A549 treated with AZD9567 at 1 μM for 4 hours (cell line): ENCODE measurements around the gene SELENOH. TPM values are rescaled to one million over a fixed set of nuclear protein-coding genes. Genes with fewer than 3 reads are reported as not detected.

ENCODE experiments used
- total RNA-seq: library from RNA; stranded (reverse); fragments of 200-300 nt; extraction: Qiagen RNA extraction; gene quantifications from 5 replicates; pipeline ENCODE4 v1.2.3, GENCODE V29; 2022; ENCODE audit not compliant: insufficient read depth

SELENOH gene, protein sequence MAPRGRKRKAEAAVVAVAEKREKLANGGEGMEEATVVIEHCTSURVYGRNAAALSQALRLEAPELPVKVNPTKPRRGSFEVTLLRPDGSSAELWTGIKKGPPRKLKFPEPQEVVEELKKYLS
- total RNA-seq = 77.3 to 152 TPM (median 138 TPM) in 5 replicates

DNA sequence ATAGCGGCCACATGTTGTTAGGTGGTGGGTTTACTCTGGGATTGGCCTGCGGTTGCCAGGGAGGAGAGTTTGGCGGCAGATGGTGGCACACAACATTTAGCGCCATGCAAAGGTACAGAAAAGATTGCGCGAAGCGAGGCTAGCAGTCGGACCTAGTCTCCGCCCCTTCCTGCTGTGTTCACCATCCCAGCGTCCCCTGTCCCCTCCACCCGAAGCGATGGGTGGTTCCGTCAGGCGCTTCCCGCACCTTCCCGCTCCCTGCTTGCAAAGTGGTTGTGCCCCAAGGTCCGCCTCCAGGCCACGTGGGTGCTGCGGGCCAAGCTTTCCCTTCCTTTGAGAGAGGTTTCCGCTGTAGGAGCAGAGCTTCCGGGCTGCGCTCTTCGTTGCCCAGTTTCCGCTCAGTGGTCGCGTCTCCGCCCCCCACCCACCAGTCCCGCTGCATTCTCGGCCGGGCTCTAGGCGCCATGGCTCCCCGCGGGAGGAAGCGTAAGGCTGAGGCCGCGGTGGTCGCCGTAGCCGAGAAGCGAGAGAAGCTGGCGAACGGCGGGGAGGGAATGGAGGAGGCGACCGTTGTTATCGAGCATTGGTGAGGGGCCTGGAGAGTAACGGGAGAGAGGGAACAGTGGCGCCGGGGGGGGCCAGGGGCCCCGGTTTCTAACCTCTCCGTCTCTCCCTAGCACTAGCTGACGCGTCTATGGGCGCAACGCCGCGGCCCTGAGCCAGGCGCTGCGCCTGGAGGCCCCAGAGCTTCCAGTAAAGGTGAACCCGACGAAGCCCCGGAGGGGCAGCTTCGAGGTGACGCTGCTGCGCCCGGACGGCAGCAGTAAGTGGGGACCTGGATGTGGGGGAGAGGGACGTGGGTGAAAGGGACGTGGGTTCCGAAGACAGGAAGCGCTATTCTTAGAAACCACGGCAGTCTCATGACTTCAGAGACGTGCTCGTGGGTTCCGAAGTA is at the start of gene SELENOH:
Gene SELENOH, plus strand, starts transcription at position 360 of the 955 bp plus-strand sequence. Its CDS starts 105 bp downstream, at position 465.

DNA sequence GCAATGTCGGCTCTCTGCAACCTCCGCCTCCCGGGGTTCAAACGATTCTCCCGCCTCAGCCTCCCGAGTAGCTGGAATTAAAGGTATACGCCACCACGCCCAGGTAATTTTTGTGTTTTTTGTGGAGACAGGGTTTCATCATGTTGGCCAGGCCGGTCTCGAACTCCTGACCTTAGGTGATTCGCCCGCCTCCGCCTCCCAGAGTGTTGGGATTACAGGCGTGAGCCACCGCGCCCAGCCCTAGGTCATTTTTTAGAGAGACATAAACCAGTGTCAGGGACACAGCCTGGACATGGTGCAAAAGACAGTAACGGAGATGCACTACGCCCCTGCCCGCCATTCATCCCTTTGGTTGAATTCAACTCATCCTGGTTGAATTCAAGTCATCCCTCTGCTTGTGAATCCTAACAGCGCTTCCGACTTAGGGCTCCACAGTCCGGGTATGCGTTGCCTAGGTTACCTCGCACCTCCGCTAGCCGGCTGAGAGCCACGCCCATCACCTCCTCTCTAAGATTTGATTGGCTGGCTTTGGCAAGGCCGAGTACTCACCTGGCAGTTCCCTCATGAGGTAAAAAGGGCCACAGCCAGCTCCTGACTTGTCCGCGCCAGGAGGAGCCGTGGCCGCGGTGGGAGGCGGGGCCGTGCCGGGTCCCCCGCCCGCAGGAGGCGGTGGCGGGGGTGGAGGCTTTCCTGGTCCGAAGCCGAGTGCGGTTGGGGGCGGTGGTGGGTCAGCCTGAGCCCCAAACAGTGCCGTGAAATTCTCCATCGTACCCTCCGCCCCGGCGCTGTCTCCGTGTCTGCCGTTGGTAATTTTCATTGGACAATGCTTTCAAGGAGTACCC is 29.7 kb upstream of the SELENOH start, which contains the start of gene MED19:
Gene MED19, minus strand, starts transcription at position 802 of the 842 bp plus-strand sequence. Its CDS starts 36 bp downstream, at position 766.

DNA sequence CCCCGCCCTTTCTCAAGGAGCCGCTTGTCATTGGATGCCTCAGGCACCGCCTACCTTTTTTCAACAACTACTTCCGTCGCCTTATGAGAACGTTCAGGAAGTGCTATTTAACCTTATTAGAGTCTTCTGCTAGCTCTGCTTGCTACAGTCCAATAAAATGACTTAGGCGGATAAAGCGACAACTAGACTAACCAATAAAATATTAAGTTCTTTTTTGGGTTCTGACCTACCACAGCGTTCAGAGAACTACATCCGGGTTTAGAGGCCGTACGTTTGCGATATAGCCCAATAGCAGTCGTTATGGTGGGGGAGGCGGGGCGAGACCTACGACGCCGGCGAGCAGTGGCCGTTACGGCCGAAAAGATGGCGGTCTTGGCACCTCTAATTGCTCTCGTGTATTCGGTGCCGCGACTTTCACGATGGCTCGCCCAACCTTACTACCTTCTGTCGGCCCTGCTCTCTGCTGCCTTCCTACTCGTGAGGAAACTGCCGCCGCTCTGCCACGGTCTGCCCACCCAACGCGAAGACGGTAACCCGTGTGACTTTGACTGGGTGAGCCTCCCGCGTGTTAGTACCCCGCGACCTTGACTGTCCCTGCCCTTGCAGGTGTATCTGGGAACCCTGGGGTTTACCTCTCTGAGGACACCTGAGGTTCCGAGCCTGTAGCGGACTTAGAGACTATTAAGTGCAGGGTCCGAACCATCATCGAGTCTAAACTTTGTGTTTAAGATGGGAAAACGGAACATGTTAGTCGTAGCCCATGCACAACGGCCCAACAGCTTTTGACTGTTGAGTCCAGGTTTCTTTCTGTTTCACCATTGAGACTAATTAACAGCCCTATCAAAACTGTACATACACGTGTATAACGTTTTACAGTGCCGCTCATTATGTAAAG is 28.8 kb upstream of the SELENOH start, which contains the start of gene TMX2:
Gene TMX2, plus strand, starts transcription at position 338 of the 895 bp plus-strand sequence. Its CDS starts 26 bp downstream, at position 364.

DNA sequence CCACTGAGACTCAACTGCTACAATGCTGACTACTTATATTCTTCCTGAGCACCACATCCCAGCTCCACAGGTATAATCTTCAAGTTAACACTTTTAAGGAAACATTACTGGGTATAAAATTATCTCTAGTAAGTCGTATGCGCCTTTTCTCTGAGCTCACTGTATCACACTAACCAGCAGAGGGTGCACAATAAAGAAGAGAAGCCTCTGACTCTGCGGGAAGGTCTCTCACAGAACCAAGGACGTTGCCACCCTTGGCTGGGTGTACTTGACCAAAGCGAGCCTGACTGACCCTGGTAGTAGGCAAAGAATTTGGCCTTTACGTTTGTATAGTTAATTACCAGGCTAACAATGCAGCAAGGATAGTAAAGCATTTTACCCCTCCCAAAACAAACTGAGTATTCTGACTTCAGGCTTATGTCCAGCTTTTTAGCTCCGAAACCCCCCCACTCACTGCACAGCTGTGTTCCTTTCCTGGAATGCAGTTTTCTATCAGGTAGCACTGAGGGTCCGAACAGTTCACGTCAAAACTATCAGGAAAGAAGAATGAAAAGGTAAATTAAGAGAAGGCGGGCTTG is 10.5 kb downstream of the SELENOH start, which contains the start of gene BTBD18:
Gene BTBD18, minus strand, starts transcription at position 144 of the 578 bp plus-strand sequence. CDS start 631 bp downstream, outside the sequence.

DNA sequence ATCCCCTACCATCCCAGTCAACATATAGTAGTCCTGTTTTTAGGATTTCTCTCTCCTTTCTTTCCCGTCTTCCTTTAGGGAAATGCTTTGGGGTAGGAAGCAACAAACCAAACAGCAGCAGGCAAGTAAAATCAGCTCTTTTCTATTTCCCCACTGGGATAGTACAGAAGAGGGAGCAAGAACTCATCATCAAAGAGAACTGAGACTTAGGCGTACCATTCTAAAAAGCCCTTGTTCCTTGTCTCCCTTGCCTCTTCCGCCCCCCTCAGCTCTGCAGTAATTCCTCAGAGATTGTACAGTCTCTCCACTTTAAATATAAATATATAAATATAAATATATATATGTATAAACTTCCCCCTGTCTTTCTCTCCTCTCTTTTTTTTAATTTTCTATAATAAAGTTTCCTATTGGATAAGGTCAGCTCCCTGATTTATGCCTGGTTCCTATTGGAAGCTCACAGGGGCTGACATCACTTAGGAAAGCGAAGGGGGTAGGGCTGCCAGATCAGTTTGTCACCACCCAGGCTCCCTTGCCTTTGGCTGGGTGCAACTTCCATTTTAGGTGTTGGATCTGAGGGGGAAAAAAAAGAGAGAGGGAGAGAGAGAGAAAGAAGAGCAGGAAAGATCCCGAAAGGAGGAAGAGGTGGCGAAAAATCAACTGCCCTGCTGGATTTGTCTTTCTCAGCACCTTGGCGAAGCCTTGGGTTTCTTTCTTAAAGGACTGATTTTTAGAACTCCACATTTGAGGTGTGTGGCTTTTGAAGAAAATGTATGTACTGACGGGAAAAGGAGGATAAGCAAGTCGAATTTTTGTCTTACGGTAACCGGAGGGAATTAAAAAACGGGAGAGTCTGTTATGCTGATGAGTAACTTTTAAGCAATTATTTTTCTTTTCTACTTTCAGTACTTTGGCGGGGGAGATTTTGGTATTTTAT is 20.3 kb downstream of the SELENOH start, which contains the start of gene CTNND1:
Gene CTNND1, plus strand, starts transcription at position 502 of the 934 bp plus-strand sequence. CDS start 29,677 bp downstream, outside the sequence.

Other genes with a start within 250 kb of the SELENOH start
- gene SLC43A1, start 225.8 kb upstream of the SELENOH start, total RNA-seq = 2.2 to 7.3 TPM (median 2.6 TPM) in 5 replicates
- 149 to 169 TPM (median 162 TPM) in 5 replicates for gene TIMM10, start 210.7 kb upstream of the SELENOH start, total RNA-seq
- gene SMTNL1, start 203.9 kb upstream of the SELENOH start, total RNA-seq = not detected in 5 replicates
- gene UBE2L6, start 173.8 kb upstream of the SELENOH start, total RNA-seq = 34.8 to 41.9 TPM (median 37.3 TPM) in 5 replicates
- gene SERPING1, start 143.8 kb upstream of the SELENOH start, total RNA-seq = 0.55 to 1.6 TPM (median 0.84 TPM) in 5 replicates
- 0.23 to 0.45 TPM (median 0.27 TPM) in 4 of 5 replicates, not detected in the other for gene YPEL4, start 91.6 kb upstream of the SELENOH start, total RNA-seq
- 24.5 to 31.6 TPM (median 30.3 TPM) in 5 replicates for gene CLP1, start 83.7 kb upstream of the SELENOH start, total RNA-seq
- 68.2 to 96.5 TPM (median 70.7 TPM) in 5 replicates for gene ZDHHC5, start 73.4 kb upstream of the SELENOH start, total RNA-seq
- gene MED19, start 29.3 kb upstream of the SELENOH start, total RNA-seq = 30.6 to 36.9 TPM (median 32.6 TPM) in 5 replicates
- gene TMX2, start 28.9 kb upstream of the SELENOH start, total RNA-seq = 140 to 159 TPM (median 149 TPM) in 5 replicates
- gene BTBD18, start 10.3 kb downstream of the SELENOH start, total RNA-seq = not detected in 5 replicates
- 52.0 to 59.8 TPM (median 55.4 TPM) in 5 replicates for gene CTNND1, start 20.3 kb downstream of the SELENOH start, total RNA-seq